Brain pericyte (primary cell): Measurements from ENCODE around the gene AP2S1.
"Not testable (repeated sequence)": the region's sequence is repeated elsewhere in the genome, so short reads cannot be mapped to it uniquely, and the experiment has no call there.

Experiments
- DNase-seq: peaks from one replicate; pipeline ENCODE4 v3.0.0-alpha.2; 2012; ENCODE audit warnings: low read depth, low spot score

Gene AP2S1

DNA sequence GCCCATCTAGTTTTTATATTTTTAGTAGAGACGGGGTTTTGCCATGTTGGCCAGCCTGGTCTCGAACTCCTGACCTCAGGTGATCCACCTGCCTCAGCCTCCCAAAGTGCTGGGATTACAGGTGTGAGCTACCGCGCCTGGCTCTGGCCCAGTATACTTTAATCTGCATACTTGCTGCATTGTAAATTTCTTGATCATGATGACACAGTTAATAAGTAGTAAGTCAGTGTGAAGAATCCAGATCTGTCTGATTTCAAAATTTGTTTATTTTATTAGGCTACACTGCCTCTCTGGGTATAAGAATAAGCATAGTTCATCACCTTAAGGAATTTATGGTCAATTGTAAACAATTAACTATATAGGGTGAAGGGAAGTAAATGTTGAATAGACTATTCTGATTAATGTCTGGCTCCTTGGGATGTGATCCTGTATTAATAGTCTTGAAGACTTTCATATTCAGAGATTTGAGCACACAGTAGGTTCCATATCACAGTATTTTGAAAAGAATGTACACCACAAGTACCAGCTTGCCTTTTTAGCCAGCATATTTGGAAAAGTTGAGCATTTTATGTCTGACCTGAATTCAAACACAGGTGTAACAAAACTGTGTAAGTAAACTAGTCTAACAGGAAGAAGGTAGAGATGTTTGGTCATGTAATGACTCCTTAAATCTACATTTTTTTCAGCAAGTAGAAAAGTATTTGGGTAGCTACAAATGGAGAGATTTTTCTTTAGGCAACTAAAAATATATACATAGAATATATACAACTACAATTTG is 17.6 kb upstream of the AP2S1 start:
- DNase-seq = no peak

DNA sequence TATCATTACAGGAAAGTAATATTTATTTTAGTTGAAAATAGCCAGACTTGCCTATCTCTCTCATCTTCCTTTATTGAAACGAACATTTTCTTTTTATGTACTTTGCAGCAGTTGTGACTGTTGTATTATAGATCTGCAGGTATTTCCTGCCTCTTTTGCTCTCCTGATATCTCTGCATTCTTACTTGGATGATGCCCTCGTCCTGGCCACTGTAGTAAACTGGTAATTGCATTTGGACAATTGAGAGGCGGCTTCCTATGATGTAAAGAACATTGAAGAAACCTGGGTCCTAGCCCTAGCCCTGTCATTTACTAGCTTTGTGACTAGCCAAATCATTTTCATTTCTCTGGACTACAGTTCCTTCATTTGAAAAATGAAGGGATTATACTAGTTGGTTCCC is 16.5 kb upstream of the AP2S1 start:
- no peak for DNase-seq

DNA sequence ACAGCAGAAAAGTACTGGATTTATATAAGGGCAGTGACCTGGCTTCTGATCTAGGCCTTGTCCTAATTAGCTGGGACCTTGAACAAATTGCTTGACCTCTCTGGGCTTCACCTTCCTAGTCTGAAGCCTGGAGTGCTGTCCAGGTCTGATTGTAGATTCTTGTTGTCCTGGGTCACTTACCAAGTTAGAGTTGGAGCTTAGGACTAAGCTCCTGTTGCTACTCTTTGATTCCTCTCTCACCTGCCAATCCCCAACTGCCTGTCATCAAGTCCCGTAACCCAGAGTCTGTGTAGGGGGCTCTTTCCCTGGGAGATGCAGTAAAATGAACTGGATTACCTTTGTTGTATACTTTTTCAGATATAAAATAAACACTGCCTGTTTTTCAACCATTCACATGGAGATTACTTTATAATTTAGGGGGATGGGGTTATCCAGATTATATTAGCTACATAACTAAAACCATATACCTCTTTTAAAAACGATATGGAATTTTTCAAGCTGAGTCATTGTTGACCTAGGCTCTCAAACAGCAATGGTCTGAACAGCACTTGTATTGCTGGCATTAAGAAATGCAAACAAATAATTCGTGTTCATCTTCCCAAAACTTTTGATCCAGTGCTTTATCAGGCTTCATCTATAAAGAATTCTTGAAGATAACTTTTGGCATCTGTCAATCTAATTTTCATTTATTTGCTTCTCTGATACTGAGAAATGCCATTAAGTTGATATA is 15.9 kb upstream of the AP2S1 start:
- no peak for DNase-seq

DNA sequence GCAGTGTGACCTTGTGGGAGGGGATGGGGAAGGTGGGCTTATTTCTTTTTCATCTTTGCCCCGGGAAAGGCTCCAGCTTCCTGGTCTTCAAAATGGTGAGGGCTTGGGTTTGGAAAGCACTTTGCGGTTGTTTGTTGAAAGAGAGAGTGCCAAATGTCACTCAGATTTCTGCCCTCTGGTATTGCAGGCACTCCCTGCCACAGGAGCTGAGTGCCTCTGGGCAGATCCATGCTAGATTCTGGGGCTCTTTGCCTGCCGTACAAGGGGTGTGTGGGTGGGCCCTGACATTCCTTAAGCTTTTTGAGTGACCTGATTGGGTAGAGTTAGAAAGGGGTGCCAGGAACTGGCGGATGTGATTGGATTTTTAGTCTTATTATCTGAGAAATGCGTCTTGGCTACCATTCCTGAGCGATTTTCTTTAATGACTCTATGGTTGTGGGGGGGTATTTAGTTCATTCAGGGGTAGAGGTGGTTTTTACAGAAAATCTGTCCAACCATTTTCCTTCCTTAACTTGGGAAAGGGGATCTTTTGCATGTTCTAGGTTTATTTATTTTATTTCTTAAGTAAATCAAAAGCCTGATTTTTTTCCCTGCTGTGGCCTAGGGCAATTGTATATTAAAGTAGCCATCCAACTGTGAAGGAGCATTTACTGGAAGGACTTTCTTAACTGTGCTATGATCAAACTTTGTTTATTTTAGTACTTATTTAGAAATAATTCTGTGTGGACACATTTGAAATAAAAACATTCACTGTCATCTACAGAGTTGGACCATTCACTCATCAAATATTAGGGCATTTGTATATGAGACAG is 13.4 kb upstream of the AP2S1 start:
- DNase-seq = no peak

DNA sequence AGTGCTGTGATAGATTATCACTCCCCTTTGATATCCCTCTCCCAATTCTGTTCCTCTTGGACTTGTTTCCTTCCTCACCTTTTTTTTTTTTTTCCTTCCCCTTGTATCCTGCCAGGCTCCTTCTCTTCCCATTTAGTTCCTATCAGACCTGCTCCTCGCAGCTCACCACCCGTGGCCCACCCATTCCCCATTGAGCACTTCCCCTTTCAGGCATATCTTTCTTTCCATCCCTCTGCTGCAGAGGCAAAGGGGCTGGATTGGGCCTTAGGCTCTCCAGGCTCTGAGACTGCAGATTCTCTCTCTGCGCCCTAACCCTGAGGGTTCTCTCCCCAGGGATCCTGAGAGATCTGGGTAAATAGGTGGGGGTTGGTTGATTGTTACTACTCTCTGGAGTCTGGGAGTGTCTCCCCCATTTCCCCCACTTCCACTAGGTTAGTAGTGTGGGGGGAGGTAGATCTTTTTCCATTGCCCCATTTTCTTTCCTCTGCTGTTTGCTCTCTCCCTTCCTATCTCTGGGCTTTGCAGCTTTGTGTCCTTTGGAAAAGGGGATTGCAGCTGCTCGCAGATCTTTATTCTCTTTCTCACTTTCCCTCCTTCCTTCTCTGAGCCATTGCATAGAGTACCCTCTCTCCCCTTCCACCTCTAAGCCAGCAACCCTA is 12.5 kb upstream of the AP2S1 start:
- no peak for DNase-seq

DNA sequence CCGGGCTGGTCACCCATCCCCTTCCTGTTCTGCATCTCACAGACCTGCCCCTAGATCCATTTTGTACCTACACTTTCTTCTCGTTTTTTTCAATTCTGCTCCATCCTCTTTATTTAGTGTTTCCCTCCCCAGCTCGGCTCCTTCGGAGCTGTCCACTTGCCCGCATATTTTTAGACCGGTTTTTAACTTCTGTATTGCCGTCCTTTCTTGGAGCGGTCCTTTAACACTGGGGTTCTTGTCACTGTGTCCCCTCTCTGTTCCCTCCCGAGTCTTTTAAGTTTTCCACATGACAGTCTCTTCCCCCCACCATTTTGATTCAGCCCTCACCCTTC is 11.8 kb upstream of the AP2S1 start:
- DNase-seq = no peak

DNA sequence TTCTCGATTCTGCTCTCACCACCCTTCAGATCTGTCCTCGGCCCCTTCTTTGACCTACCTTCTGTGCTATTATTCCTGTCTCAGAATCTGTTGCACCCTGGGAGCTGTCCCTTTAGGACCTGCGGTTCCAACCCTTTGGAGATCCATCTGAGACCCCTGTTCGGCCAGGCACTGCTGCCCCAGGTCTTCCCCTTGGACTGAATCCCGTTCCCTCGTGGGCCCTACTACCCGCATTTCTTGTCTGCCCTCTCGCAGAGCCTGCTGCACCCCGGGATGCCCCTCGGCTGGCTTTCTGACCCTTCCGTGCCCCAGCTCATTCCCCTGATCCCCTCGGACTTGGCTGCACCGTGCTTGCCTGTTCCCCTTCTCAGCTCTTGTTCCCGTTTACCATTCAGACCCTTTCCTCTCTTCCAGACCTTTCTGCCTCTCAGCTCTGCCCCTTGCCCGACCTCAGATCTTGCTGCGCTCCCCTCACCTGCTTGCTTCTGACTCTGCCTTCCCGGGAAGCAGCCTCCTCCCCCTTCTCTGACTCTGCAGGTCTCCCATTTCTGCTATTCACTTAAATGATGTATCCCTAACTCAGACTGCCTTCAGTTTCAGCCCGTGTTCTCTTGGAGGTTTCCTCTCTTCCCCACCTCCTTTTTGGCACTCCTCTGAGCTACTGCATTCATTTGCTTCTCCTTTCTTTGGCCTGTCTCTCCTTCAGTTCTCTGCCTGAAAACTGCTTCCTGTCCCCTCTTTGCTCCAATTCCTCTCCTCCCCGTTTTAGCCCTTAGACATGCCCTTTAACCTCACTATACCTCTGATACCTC is 11.3 kb upstream of the AP2S1 start:
- DNase-seq = no peak

DNA sequence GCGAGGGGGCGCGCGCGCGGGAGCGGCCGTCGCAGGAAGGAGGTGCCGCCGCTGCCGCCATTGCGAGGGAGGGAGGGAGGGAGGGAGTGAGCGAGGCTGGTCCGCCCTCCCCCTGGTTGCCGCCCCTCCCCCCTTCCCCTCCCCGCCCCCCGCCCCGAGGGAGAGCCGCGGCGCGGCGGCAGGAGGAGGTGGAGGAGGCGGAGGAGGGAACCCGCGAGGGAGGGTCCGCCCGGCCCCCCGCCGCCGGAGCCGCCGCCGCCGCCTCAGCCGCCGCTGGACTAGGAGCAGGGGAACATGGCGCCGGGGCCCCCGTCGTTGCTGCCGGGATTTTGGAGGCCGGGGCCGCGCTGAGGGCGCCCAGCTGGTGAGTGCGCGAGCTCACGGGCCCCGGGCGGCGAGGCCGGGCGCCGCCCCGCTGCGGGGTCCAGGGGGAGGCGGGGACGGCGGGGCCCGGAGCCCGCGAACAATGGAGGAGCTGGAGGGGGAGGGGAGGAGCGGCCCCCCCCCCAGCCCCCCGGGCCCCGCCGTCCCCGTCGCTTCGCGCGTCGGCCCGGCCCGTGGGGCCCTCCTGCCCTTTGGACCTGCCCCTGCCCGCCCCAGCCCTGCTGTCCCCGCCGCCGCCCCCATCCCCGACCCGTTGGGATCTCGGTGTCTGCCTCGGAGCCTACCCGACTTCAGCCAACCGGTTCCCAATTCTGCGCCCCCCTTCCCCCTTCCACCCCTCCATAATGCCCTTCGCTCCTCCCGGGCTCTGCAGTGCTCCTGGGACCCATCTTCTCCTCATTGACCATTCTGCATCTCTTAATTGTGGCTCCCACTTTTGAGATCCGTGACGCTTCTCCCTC is 10.4 kb upstream of the AP2S1 start, which contains the start of gene ARHGAP35:
ARHGAP35 (plus strand) TSS at position 152 of the 845 bp plus-strand sequence. CDS start 57,679 bp downstream, outside the sequence.
- no peak for DNase-seq

DNA sequence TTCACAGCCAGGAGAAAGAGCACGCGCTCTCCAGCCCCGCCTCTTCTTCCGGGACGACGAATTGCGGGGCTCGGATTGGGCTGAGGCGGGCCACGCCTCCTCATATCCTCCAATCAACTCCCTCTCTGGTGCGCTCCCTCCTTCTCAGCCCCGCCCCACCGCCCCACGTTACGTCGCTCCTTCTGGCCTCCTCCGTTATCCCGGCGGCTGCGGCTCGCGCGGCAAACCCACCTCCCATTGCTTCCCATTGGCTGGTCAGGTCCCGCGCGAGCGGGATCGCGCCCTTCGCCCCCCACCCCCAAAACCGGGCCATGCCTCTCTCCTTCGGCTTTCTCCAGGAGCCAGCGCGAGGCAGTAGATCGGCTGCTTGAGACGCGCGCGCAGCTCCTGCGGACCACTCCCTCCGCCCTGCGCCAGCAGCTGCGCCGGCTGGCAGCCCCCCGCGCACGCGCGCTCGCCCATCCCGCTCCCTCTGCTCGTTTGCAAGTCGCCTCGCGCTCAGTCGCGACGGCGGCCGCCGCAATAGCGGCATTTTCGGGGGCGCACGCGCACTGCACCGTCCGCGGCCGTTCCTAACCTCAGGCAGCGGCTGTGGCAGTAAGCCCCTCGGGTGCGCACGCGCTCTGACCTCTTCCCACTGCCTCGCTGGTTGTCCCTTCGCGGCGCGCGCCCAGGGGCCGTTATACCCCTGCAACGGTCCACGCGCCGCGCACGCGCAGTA is 9.6 kb upstream of the AP2S1 start:
- DNase-seq = peak; percentile 96

DNA sequence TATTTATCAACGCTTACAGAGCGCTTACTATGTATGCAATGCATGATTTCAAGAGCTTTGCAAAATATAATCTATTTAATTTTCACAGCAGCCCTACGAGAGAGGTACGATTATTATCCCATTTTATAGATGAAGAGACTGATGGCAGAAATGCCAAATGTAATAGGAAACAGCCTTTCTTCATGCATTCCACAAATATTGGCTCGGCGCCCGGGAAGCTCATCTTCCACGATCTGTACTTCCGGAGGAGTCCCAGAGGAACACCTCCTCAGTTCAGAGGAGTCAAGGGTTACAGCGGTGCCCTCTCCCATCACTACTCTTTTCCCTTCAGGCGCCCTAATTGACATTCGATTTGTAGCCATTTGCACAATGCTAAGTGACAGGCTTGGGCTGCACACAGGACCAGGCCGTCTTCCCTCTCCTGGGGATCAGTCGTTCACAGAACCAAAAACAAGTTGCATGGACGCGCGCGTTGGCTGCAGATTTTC is 9.0 kb upstream of the AP2S1 start:
- no peak for DNase-seq

DNA sequence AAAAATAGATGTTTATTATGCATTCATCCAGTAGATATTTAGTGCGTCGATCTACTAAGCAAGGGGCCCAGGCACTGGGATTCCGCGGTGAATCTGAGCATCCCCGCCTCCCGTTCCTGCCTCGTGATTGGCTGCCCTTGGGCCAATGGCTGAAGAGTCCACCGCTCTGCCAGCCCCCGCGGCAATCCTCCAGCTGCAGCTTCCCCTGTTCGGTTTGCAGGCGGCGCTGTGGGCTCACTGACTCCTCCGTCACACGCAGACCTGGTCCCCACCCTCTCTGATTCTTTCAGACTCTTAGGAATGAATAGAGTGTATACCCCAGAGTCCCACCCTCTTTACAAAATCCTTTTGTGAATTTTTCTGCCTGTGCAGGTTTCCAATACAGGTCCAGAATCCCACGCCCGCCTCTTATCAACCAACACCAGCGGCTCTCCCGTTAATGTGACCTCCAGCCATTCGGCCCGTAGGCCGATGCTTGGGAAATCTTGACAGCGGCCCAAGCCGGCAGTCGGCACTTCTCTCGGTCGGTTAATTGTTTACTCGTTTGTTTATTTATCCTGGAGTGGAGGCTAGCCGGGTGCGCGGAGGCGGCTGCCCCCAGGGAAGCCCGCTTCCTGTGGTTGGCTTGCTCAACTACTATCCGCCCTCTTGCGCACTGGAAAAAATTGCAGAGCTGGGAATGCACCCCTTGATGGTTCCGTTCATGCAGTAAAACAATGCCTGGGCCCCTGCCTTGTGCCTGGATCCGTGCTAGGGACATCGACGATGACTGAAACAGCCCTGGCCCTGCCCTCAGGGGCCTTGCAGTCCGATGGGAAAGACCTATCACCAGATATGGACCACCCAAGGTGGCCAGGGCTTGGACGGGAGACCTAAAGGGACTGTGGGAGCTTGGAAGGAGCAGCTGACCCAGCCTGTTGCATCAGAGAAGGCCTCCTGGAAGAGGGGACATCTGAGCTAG is 5.7 kb upstream of the AP2S1 start:
- peak; percentile 74 for DNase-seq

DNA sequence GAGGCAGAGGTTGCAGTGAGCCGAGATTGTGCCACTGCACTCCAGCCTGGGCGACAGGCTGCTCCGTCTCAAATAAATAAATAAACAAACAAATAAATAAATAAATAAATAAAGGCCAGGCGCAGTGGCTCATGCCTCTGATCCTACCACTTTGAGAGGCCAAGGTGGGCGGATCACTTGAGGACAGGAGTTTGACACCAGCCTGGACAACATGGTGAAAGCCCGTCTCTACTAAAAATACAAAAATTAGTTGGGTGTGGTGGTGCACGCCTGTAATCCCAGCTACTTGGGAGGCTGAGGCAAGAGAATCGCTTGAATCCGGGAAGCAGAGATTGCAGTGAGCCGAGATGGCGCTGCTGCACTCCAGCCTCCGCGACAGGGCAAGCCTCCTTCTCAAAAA is 4.1 kb upstream of the AP2S1 start:
- DNase-seq = not testable (repeated sequence)

DNA sequence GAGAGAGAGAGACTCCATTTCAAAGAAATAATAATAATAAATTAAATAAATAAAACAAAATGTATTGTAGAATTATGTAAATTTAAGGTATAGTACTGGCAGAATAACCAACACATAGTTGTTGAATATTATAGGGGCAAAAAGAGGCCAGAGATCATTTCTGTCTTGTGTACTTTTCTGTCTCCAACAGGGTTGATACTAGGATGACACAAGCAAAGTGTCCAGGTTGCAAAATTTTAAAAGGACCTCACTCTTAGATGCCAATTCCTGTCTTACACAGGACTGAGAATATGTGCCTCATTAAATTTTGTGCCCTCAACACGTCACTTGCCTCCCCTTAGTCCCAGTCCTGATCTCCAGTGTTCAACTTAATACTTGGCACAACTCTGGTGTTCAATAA is 2.2 kb upstream of the AP2S1 start:
- DNase-seq = no peak

DNA sequence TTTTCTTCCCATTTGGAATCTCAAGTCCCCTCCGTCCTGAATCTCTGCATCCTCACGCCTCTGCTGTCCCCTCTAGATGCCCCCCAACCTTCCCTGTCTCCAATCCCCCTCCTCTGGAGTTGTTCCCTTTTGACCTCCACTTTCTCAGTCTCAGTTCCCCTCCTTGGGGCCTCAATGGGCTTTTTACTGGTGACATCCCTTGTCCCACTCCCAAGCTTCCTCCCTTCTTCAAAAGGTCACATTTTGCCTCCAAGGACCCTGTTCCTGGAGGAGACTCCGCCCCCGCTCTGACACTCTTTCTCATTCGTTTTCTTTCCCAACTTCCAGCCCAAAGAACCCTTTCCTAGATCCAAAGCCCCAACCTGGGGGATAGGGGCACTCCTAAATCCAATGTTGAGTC is 1.0 kb downstream of the AP2S1 start:
- no peak for DNase-seq

DNA sequence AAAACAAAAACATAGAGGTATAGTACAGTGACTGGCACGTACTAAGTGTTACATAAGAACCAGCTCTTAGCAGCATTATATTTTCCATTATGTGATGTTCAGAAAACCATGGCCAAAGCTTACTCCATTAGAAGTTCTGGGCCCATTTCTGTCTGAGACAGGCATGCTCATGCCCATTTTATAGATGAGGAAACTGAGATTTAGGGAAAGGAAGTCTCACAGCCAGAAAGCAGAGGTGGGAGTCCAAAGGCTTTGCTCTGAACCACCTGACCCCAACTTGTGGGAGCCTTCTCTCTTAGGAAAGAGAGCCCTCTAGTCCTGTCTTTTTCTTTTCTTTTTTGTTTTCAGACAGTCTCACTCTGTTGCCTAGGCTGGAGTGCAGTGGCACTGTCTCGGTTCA is 2.3 kb downstream of the AP2S1 start:
- no peak for DNase-seq

DNA sequence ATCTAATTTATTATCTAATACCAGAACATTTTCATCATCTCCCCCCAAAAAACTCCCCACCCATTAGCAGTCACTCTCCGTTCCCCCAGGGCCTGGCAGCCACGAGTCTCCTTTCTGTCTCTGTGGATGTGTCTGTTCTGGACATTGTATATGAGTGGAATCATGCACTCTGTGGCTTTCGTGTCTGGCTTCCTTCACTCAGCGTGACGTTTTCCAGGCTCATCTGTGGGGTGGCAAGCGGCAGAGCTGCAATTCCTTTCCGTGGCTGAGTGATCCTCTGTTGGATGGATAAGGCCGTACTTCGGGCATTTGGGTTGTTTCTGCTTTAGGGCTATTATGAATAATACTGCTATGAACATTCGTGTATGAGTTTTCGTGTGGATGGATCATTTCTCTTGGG is 3.1 kb downstream of the AP2S1 start:
- DNase-seq = no peak

DNA sequence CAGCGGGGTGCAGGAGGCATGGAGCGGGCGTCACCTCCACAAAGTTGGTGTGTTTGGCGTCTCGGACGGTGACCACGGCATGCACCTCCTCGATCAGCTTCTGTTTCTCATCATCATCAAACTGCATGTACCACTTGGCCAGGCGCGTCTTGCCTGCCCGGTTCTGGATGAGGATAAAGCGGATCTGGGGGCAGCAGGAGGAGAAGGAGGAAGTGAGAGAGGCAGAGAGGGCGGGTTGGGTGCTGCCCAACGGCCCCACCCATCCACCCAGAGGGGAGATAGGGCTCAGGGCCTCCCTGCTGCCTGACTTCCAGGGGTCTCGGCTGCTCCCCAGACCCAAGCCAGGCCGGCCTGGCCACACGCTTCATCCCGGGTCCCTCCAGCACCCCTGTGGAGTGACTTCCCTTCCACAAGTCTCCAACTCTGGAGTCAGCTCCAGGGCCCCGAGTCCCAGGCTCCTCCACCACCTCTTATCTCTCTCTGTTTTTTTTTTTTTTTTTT is 4.6 kb downstream of the AP2S1 start:
- DNase-seq = no peak

DNA sequence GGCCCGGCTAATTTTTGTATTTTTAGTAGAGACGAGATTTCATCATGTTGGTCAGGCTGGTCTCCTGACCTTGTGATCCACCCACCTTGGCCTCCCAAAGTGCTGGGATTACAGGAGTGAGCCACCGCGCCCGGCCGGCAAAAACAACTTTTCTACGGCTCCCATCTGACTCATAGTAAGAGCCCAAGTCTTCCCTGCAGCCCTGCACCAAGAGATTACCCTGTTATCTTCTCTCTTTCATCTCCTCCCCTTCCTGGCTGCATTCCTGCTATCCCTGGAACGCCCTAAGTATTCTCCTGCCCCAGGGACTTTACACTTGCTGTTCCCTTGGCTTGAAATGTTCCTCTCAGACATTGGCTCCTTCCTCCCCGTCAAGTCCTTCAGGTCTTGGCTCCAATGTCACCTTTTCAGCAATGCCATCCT is 6.6 kb downstream of the AP2S1 start:
- DNase-seq = no peak
